ENCODE data around the gene LRIG2. TPM values are rescaled to one million over a fixed set of nuclear protein-coding genes. Genes with fewer than 3 reads are reported as not detected.
A peak's percentile ranks its signal among the peaks of the same experiment; 100 is the strongest.
"Not testable (repeated sequence)": the region's sequence is repeated elsewhere in the genome, so short reads cannot be mapped to it uniquely, and the experiment has no call there.

The LRIG2 gene, protein sequence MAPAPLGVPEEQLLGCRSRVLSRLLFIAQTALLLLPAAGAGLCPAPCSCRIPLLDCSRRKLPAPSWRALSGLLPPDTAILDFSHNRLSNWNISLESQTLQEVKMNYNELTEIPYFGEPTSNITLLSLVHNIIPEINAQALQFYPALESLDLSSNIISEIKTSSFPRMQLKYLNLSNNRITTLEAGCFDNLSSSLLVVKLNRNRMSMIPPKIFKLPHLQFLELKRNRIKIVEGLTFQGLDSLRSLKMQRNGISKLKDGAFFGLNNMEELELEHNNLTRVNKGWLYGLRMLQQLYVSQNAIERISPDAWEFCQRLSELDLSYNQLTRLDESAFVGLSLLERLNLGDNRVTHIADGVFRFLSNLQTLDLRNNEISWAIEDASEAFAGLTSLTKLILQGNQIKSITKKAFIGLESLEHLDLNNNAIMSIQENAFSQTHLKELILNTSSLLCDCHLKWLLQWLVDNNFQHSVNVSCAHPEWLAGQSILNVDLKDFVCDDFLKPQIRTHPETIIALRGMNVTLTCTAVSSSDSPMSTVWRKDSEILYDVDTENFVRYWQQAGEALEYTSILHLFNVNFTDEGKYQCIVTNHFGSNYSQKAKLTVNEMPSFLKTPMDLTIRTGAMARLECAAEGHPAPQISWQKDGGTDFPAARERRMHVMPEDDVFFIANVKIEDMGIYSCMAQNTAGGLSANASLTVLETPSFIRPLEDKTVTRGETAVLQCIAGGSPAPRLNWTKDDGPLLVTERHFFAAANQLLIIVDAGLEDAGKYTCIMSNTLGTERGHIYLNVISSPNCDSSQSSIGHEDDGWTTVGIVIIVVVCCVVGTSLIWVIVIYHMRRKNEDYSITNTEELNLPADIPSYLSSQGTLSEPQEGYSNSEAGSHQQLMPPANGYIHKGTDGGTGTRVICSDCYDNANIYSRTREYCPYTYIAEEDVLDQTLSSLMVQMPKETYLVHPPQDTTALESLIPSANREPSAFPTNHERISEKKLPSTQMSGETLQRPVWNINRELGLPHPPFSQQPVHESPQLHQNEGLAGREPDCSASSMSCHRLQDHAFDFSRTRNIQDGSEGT
- 13.8 and 14.5 TPM in 2 replicates for total RNA-seq
- long read RNA-seq, full-length matches to known transcripts, result 15 of 38 reads
- long read RNA-seq, partial matches to known transcripts, result 17 of 38 reads
- long read RNA-seq, other reads (novel, unspliced or antisense), result 6 of 38 reads

DNA sequence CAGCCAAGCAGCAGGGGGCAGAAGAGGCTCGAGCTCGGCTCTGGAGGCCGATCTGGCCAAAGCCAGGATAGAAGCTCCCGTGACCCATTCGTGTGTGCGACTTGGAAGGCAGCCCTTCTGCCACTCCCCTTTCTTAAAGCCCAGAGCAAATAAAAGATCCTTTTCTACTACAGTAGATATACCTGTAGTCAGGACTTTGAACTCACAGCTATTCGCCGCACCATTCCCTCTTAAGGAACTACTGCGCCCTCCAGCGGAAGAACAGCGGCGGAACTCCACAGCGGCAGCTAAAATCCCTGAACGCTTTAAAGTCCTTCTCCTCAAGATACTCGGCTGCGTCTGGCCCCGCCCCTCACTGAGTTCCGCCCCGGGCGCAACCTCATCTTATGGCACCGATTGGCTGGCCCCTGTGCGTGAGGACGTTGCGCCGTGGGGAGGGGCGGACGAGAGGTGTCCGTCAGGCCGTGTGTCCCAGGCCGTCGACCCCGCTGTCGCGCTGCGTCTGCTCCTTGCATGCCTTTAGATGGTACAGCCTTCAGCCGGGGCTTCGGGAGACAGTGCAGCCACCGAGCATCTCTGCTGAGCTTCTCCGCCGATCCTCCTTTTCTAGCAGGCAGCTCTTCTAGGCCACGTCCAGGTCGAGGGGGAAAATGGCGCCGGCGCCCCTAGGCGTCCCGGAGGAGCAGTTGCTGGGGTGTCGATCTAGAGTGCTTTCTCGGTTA is at the start of gene LRIG2:
Gene LRIG2, plus strand, starts transcription at position 442 of the 722 bp plus-strand sequence. Its CDS starts 209 bp downstream, at position 651.
- DNase-seq (ENCODE audit: extremely low spot score, unreplicated experiment), result peak; percentile 99
- TF ChIP-seq, protein P1, sequence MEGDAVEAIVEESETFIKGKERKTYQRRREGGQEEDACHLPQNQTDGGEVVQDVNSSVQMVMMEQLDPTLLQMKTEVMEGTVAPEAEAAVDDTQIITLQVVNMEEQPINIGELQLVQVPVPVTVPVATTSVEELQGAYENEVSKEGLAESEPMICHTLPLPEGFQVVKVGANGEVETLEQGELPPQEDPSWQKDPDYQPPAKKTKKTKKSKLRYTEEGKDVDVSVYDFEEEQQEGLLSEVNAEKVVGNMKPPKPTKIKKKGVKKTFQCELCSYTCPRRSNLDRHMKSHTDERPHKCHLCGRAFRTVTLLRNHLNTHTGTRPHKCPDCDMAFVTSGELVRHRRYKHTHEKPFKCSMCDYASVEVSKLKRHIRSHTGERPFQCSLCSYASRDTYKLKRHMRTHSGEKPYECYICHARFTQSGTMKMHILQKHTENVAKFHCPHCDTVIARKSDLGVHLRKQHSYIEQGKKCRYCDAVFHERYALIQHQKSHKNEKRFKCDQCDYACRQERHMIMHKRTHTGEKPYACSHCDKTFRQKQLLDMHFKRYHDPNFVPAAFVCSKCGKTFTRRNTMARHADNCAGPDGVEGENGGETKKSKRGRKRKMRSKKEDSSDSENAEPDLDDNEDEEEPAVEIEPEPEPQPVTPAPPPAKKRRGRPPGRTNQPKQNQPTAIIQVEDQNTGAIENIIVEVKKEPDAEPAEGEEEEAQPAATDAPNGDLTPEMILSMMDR (IDR thresholded peaks at IDR 0.05), result peak; percentile 95
- Mint-ChIP-seq H3K4me1 (ENCODE audit: unreplicated experiment) (peaks cover 32% of the 10 kb centered on the region), H3K27me3 (ENCODE audit: unreplicated experiment) (no peaks in the 10 kb centered on the region), H3K4me3 (ENCODE audit: unreplicated experiment) (peak within 1 kb of the TSS; percentile 95), H3K9me3 (ENCODE audit: unreplicated experiment) (no peaks in the 10 kb centered on the region), H3K36me3 (ENCODE audit: unreplicated experiment) (peaks cover 2% of the 10 kb centered on the region), H3K27ac (ENCODE audit: unreplicated experiment) (peak within 1 kb of the TSS; percentile 94)

DNA sequence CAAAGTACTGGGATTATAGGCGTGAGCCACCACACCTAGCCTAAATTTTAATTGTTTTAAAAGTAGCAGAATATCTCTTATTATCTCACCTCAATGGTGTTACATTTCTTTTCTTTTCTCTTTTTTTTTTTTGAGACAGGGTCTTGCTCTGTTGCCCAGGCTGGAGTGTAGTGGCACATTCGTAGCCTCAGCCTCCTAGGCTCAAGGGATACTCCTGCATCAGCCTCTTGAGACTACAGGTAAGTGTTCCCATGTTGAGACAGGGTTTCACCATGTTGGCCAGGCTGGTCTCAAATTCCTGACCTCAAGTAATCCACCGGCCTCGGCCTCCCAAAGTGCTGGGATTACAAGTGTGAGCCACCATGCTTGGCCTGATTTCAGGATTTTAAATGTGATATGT is 49.7 kb upstream of the LRIG2 start:
- not testable (repeated sequence) for H3K27me3 Mint-ChIP-seq (ENCODE audit: unreplicated experiment); H3K27ac Mint-ChIP-seq (ENCODE audit: unreplicated experiment); H3K36me3 Mint-ChIP-seq (ENCODE audit: unreplicated experiment); H3K9me3 Mint-ChIP-seq (ENCODE audit: unreplicated experiment); H3K4me1 Mint-ChIP-seq (ENCODE audit: unreplicated experiment); H3K4me3 Mint-ChIP-seq (ENCODE audit: unreplicated experiment); DNase-seq (ENCODE audit: extremely low spot score, unreplicated experiment)

DNA sequence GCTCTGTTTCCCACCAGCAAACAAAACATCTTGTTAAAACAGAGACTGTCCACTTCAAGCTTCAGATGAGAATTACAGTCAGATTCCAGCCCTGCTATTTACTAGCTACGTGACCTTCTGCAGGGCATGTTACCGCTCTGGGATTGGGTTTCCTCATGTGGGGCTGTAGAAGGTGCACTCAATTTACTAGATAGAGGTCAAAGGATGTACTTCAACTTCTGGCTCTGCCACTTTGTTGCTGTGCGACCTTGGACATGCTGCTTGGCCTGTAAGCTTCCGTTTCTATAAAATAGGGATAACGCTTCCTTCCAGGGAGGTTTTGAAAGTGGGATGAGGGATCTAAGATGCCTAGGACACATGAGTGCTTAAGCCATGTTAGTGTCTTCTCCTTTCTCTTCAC is 46.0 kb upstream of the LRIG2 start:
- H3K9me3 Mint-ChIP-seq (ENCODE audit: unreplicated experiment), result no peaks in the 10 kb centered on the region
- H3K4me3 Mint-ChIP-seq (ENCODE audit: unreplicated experiment), result no peak overlapping the region
- H3K27ac Mint-ChIP-seq (ENCODE audit: unreplicated experiment), result no peak overlapping the region
- no peaks in the 10 kb centered on the region for H3K27me3 Mint-ChIP-seq (ENCODE audit: unreplicated experiment)
- peaks cover 1% of the 10 kb centered on the region for H3K36me3 Mint-ChIP-seq (ENCODE audit: unreplicated experiment)
- DNase-seq (ENCODE audit: extremely low spot score, unreplicated experiment), result no peak
- H3K4me1 Mint-ChIP-seq (ENCODE audit: unreplicated experiment), result peaks cover 2% of the 10 kb centered on the region
- TF ChIP-seq, protein P1 (IDR thresholded peaks at IDR 0.05), result no peak

DNA sequence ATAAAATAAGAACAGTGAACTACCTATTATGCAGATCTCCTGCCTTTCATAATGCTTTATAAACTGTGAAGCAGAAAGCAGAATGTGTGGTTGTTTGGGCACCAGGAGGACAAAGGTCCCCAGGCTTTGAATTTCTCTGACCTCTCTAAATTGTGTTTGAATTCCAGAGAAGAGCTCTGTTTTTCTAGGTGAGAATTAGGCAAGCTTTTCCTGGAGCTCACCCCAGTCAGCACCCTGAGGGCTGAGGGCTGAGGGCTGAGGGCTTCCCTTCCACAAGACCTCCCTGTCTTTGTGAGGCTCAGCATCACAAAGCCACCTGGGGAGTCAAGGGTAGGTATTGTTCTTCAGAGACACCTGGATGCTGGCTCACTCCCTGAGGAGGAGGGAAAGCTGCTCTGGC is 45.5 kb upstream of the LRIG2 start:
- Mint-ChIP-seq H3K27me3 (ENCODE audit: unreplicated experiment) (no peaks in the 10 kb centered on the region), H3K27ac (ENCODE audit: unreplicated experiment) (no peak overlapping the region), H3K9me3 (ENCODE audit: unreplicated experiment) (no peaks in the 10 kb centered on the region), H3K4me3 (ENCODE audit: unreplicated experiment) (no peak overlapping the region), H3K36me3 (ENCODE audit: unreplicated experiment) (peaks cover 1% of the 10 kb centered on the region), H3K4me1 (ENCODE audit: unreplicated experiment) (peaks cover 2% of the 10 kb centered on the region)
- TF ChIP-seq, protein P1 (IDR thresholded peaks at IDR 0.05), result no peak
- DNase-seq (ENCODE audit: extremely low spot score, unreplicated experiment), result no peak

DNA sequence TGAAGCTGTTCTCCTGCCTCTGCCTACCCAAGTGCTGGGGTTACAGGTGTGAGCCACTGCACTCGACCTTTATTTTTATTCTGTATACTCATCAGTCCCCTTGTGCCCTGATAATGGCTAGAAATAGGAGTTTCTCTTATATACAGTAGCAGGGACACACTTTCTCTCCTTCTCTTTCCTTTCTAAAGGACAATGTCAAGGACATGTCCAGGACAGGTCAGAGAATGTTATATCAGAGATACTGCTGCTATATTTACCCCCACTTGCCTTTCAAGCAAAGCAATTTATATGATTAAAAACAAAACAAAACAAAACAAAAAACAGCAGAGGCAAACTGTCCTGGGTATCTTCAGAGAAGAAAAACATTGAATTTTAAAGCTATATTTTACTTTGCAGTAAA is 43.2 kb upstream of the LRIG2 start:
- Mint-ChIP-seq H3K27me3 (ENCODE audit: unreplicated experiment) (no peaks in the 10 kb centered on the region), H3K36me3 (ENCODE audit: unreplicated experiment) (no peaks in the 10 kb centered on the region), H3K27ac (ENCODE audit: unreplicated experiment) (no peak overlapping the region), H3K9me3 (ENCODE audit: unreplicated experiment) (no peaks in the 10 kb centered on the region), H3K4me3 (ENCODE audit: unreplicated experiment) (no peak overlapping the region), H3K4me1 (ENCODE audit: unreplicated experiment) (peaks cover 2% of the 10 kb centered on the region)
- DNase-seq (ENCODE audit: extremely low spot score, unreplicated experiment), result no peak
- TF ChIP-seq, protein P1 (IDR thresholded peaks at IDR 0.05), result no peak

Measured in osteocyte (in vitro differentiated cells).